ENCODE results near the gene GCNT2.
"Not testable (repeated sequence)": the region's sequence is repeated elsewhere in the genome, so short reads cannot be mapped to it uniquely, and the experiment has no call there.

GCNT2 gene

GRCh38 chr6:10580570-10580969, 59.4 kb downstream of the GCNT2 start:
- DNase-seq (ENCODE audit: low read depth in 3 of 3): no peak

- not testable (repeated sequence) for DNase-seq (ENCODE audit: low read depth in 3 of 3)
These were observed 60.3 kb downstream of the GCNT2 start for GRCh38 chr6:10581402-10581801.

GRCh38 chr6:10582774-10583508, 61.8 kb downstream of the GCNT2 start:
- no peak for DNase-seq (ENCODE audit: low read depth in 3 of 3)

- DNase-seq (ENCODE audit: low read depth in 3 of 3): no peak
These were observed 62.4 kb downstream of the GCNT2 start for GRCh38 chr6:10583509-10583901.

GRCh38 chr6:10584607-10585006, 63.5 kb downstream of the GCNT2 start:
- no peak for DNase-seq (ENCODE audit: low read depth in 3 of 3)

- DNase-seq (ENCODE audit: low read depth in 3 of 3): no peak
These were observed 64.2 kb downstream of the GCNT2 start for GRCh38 chr6:10585209-10585845.

- no peak for DNase-seq (ENCODE audit: low read depth in 3 of 3)
These were observed 65.2 kb downstream of the GCNT2 start for GRCh38 chr6:10586302-10586701.

GRCh38 chr6:10587656-10588406, 66.7 kb downstream of the GCNT2 start:
- no peak for DNase-seq (ENCODE audit: low read depth in 3 of 3)

- DNase-seq (ENCODE audit: low read depth in 3 of 3): no peak
These were observed 67.6 kb downstream of the GCNT2 start for GRCh38 chr6:10588562-10589428.

GRCh38 chr6:10589429-10589727, 68.2 kb downstream of the GCNT2 start:
- no peak for DNase-seq (ENCODE audit: low read depth in 3 of 3)

- DNase-seq (ENCODE audit: low read depth in 3 of 3): no peak
These were observed 68.8 kb downstream of the GCNT2 start for GRCh38 chr6:10589983-10590382.

GRCh38 chr6:10591422-10592160, 70.4 kb downstream of the GCNT2 start:
- DNase-seq (ENCODE audit: low read depth in 3 of 3): no peak

GRCh38 chr6:10595731-10596664, 74.8 kb downstream of the GCNT2 start:
- DNase-seq (ENCODE audit: low read depth in 3 of 3): no peak

GRCh38 chr6:10597499-10598001, 76.4 kb downstream of the GCNT2 start:
- no peak for DNase-seq (ENCODE audit: low read depth in 3 of 3)

- DNase-seq (ENCODE audit: low read depth in 3 of 3): no peak
These were observed 77.2 kb downstream of the GCNT2 start for GRCh38 chr6:10598084-10598960.

GRCh38 chr6:10599046-10599445, 77.9 kb downstream of the GCNT2 start:
- no peak for DNase-seq (ENCODE audit: low read depth in 3 of 3)

- DNase-seq (ENCODE audit: low read depth in 3 of 3): not testable (repeated sequence)
These were observed 79.5 kb downstream of the GCNT2 start for GRCh38 chr6:10600681-10601080.

GRCh38 chr6:10603219-10603618, 82.1 kb downstream of the GCNT2 start:
- DNase-seq (ENCODE audit: low read depth in 3 of 3): no peak

- DNase-seq (ENCODE audit: low read depth in 3 of 3): no peak
These were observed 87.9 kb downstream of the GCNT2 start for GRCh38 chr6:10609038-10609437.

Measured in stimulated activated CD4-positive, alpha-beta T cell treated with anti-CD3 and anti-CD28 coated beads, TNF-alpha, amount 100 ng/mL, for 48 hours (primary cell).